Activated CD4-positive, alpha-beta memory T cell treated with anti-CD3 and anti-CD28 coated beads for 36 hours (primary cell): Measurements from ENCODE around the gene WNT4. TPM values are rescaled to one million over a fixed set of nuclear protein-coding genes. Genes with fewer than 3 reads are reported as not detected.

ENCODE experiments used
- CTCF ChIA-PET: fragments of 350-600 bp; sonication (Branson Sonifier 250); formaldehyde crosslinking; loops from one replicate; lab custom pipeline; 2021; ENCODE audit warnings: antibody characterized with exemption, inconsistent platforms; lab: Charles Lee
- POLR2A ChIA-PET: fragments of 350-600 bp; sonication (Branson Sonifier 250); formaldehyde crosslinking; loops from one replicate; lab custom pipeline; 2021; ENCODE audit warnings: antibody characterized with exemption; lab: Charles Lee
- DNase-seq: peaks from one replicate; pipeline ENCODE4 v3.0.0-alpha.2; 2020
- H3K27ac Mint-ChIP-seq: one replicate; pipeline ENCODE4 v1.8.0; 2021; ENCODE audit warnings: mixed read lengths
- H3K27me3 Mint-ChIP-seq: one replicate; pipeline ENCODE4 v1.8.0; 2021; ENCODE audit warnings: mixed read lengths
- H3K36me3 Mint-ChIP-seq: one replicate; pipeline ENCODE4 v1.8.0; 2021; ENCODE audit warnings: mixed read lengths
- H3K4me1 Mint-ChIP-seq: one replicate; pipeline ENCODE4 v1.8.0; 2021; ENCODE audit warnings: low read depth, mixed read lengths
- H3K4me3 Mint-ChIP-seq: one replicate; pipeline ENCODE4 v1.8.0; 2021; ENCODE audit warnings: mild to moderate bottlenecking, mixed read lengths
- H3K9me3 Mint-ChIP-seq: one replicate; pipeline ENCODE4 v1.8.0; 2021; ENCODE audit warnings: mixed read lengths
- intact Hi-C: fragments of 100-400 bp; cut with micrococcal nuclease; formaldehyde crosslinking; loops from one replicate; pipeline ENCODE4 v1.15.1; 2023
- total RNA-seq, 2 experiments: library from RNA; stranded (reverse); gene quantifications; one replicate each; pipeline ENCODE4 v1.2.3, GENCODE V29; 2021

WNT4 gene
- total RNA-seq, 2 experiments from 2014 or later: not detected

DNA sequence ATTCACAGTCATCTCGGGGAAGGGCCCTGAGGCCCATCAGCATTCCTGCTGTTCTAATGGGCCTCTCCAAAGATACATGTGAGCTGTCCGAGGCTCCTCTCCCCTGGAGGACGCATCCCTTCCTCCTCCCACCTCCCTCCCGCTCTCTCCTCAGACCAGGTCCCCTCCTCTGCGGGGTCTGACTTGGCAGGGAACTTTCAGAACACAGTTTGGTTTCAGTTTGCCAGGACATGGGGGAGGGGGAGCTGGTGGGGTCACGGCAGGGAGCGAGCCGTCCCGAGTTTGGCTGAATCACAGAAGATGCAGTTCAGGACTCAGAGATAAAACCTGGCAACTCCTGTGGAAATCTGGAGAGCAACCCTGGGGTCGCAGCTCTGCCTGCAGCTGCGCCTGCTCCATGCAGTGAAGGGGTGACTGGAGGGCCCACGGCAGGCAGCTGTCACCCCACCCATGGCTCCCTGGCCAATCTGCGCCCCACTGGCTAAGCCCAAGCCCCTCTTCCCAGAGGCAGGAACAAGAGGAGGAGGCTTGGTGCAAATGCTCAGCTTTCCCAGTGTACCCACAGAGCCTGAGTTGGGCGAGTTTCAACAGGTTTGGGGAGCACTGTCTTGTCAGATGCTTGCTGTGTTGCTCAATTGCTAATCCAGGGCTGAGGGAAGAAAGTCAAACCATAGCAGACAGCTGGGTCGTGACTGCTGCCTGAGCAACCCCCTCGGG, 5.7 kb downstream of the WNT4 start:
- no peak overlapping the region for H3K4me3 Mint-ChIP-seq
- CTCF ChIA-PET: no interaction called here
- no peak for DNase-seq
- H3K9me3 Mint-ChIP-seq: no peaks in the 10 kb centered on the region
- H3K36me3 Mint-ChIP-seq: no peaks in the 10 kb centered on the region
- H3K4me1 Mint-ChIP-seq: peaks cover 2% of the 10 kb centered on the region
- intact Hi-C loops: no loop called here
- POLR2A ChIA-PET: no interaction called here
- peaks cover 17% of the 10 kb centered on the region for H3K27me3 Mint-ChIP-seq
- no peak overlapping the region for H3K27ac Mint-ChIP-seq

DNA sequence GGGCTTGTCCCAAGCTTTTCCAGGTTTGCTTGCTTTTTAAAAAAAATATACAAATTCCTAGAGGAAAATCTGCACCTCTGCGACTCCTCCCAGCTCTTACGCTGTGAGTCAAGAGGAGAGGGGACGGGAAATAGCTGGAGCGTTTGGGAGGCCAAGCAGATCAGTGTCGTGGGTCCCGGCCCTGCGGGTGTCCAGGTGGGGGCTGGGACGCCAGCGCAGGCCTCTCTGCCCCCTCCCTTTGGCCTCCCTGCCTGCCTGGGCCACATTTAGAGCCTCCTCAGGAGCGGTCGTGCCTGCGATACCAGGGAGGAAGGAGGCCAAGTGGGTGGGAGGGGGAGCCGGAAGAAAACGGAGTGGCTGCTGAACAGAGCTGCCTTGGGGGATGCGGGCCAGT, 9.0 kb downstream of the WNT4 start:
- Mint-ChIP-seq H3K4me1 (no peaks in the 10 kb centered on the region), H3K36me3 (no peaks in the 10 kb centered on the region), H3K9me3 (no peaks in the 10 kb centered on the region), H3K27ac (no peak overlapping the region), H3K4me3 (no peak overlapping the region), H3K27me3 (no peaks in the 10 kb centered on the region)
- POLR2A ChIA-PET: no interaction called here
- CTCF ChIA-PET: interaction anchor here (0.6 to 4.3 kb wide), 3 partner anchors 283 to 451 kb away, joined by 3 to 30 read pairs (median 3); no protein-coding TSS in a partner anchor
- DNase-seq: no peak
- intact Hi-C loops: no loop called here

DNA sequence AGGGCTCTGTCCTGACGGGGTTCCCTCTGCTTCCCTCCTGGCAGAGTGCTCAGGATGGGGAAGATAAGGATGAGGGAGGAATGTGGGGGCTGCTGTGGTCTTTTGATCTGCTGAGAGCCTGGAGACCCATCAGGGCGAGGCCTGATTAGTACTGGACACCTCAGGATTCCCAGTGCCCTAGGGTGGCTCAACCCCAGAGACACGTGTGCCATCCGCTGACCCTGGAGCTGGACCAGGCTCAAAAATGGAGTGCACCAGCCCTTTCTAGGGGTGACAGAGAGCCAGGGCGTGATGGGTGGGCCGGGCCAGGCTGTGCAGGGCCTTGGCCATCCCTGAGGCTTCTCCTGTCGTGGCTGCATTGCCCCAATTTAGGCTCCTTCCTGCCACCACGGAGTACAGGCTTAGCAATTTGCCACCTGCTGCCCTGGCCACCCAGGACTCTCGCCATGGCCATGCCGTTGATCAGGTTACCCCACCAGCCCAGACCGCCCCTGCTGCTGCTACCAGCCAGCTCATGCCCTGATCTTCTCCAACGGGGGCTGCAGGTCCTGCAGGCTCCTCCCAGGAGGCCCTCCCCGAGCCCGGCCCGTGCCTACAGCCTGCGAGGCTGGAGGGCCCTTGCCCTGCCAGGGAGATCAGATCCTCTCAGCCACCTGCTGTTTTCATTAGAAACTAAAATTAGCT, 9.5 kb downstream of the WNT4 start:
- intact Hi-C loops: no loop called here
- ChIA-PET POLR2A (no interaction called here), CTCF (interaction anchor here (1.1 to 4.3 kb wide), 3 partner anchors 10 to 375 kb away, joined by 3 to 30 read pairs (median 3); no protein-coding TSS in a partner anchor)
- Mint-ChIP-seq H3K36me3 (no peaks in the 10 kb centered on the region), H3K9me3 (no peaks in the 10 kb centered on the region), H3K27ac (no peak overlapping the region), H3K4me1 (no peaks in the 10 kb centered on the region), H3K4me3 (no peak overlapping the region), H3K27me3 (no peaks in the 10 kb centered on the region)
- no peak for DNase-seq

DNA sequence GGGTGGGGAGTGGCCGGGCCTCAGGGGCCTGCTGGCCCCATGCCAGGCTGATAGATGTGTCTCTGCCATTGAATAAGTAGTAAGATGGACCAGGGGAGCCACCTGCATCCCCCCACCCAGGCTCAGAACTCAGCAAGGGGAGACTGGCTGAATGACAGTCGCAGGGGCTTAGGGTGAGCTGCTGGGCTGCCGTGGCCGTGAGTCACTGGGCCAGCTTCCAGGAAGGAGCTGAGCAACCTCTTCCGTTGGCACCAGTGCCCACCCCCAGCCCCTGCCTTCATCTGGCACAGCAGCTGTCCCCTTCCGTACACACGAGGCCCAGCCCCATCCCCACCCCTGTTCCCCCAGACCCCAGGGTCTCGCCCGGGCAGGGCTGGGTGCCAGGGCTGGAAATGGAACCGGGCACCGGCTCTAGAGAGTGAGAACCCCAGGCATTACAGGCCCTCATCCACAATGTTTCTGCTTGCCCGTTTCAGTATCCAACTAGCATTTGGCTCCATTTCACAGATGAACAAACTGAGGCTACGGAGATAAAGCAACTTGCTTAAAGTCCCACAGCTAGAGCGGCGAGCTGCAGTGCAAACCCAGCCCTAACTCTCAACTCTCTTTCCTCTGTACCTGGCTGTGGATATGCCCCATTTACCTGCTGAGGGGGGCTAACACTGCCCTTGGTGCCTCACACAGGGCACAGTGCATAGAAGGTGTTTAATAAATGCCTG, 10.2 kb downstream of the WNT4 start:
- Mint-ChIP-seq H3K4me3 (no peak overlapping the region), H3K36me3 (no peaks in the 10 kb centered on the region), H3K27ac (no peak overlapping the region), H3K4me1 (no peaks in the 10 kb centered on the region), H3K9me3 (no peaks in the 10 kb centered on the region), H3K27me3 (no peaks in the 10 kb centered on the region)
- intact Hi-C loops: loop anchor here (1.0 kb wide), 1 partner anchor 144 kb away; no protein-coding TSS in a partner anchor
- DNase-seq: no peak
- POLR2A ChIA-PET: no interaction called here
- CTCF ChIA-PET: interaction anchor here (0.6 to 4.3 kb wide), 7 partner anchors 9 to 509 kb away, joined by 3 to 30 read pairs (median 3); no protein-coding TSS in a partner anchor

GRCh38 chr1:22131875-22132486, 10.9 kb downstream of the WNT4 start:
- intact Hi-C loops: loop anchor here (1.0 to 2.0 kb wide), 2 partner anchors 144 to 285 kb away; no protein-coding TSS in a partner anchor
- DNase-seq: peak; percentile 67
- Mint-ChIP-seq H3K27me3 (no peaks in the 10 kb centered on the region), H3K27ac (no peak overlapping the region), H3K4me1 (no peaks in the 10 kb centered on the region), H3K9me3 (no peaks in the 10 kb centered on the region), H3K4me3 (no peak overlapping the region), H3K36me3 (no peaks in the 10 kb centered on the region)
- ChIA-PET POLR2A (no interaction called here), CTCF (interaction anchor here (0.6 to 4.3 kb wide), 10 partner anchors 9 to 510 kb away, joined by 3 to 30 read pairs (median 4); no protein-coding TSS in a partner anchor)

DNA sequence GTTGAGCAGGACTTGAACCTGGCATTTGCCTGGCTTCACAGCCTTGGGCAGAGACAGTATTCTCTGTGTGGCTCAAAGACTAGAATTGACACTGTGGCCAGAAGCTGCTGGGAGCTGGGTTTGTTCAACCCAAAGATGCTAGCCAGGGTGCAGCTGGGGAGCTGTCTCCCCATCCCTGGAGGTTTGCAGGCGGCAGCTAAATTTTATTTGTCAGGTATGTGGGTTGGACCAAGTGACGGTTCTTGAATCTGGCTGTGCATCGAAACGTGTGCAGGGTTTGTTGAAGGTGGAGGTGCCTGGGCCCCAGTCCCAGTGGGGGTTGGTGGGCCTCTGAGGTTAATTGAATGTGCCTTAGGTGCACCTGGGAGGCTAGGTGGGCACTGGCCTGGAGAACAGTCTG, 11.8 kb downstream of the WNT4 start:
- no peak for DNase-seq
- H3K27me3 Mint-ChIP-seq: no peaks in the 10 kb centered on the region
- H3K9me3 Mint-ChIP-seq: no peaks in the 10 kb centered on the region
- H3K27ac Mint-ChIP-seq: no peak overlapping the region
- no peak overlapping the region for H3K4me3 Mint-ChIP-seq
- no peaks in the 10 kb centered on the region for H3K36me3 Mint-ChIP-seq
- ChIA-PET POLR2A (no interaction called here), CTCF (interaction anchor here (0.9 to 4.3 kb wide), 8 partner anchors 9 to 511 kb away, joined by 3 to 30 read pairs (median 4); no protein-coding TSS in a partner anchor)
- no peaks in the 10 kb centered on the region for H3K4me1 Mint-ChIP-seq
- intact Hi-C loops: loop anchor here (2.0 kb wide), 1 partner anchor 286 kb away; no protein-coding TSS in a partner anchor

DNA sequence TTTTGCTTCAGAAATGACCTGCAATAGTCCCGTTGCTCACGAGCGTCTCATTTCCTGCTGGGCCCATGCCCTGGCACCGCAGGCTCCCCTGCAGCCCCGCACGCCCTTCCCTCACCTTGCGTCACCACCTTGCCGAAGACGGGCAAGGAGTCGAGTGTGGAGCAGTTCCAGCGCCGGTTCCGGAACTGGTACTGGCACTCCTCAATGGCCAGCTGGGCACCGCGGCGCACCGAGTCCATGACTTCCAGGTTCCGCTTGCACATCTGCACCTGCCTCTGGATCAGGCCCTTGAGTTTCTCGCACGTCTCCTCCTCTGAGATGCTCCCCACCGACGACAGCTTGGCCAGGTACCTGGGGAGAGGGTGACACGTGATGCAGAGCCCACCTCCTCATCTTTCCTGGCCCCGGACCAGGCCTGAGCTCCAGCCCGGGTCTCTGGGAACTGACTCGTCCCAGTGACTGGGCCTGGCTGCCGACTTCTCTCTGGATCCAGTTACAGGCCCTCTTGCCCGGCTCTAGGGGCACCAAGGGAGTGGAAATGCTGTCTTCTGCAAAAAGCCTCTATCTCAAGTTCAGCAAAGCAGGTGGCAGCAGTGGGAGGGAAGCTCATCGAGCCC, 13.3 kb downstream of the WNT4 start:
- Mint-ChIP-seq H3K36me3 (no peaks in the 10 kb centered on the region), H3K9me3 (no peaks in the 10 kb centered on the region), H3K27ac (no peak overlapping the region), H3K4me3 (no peak overlapping the region), H3K4me1 (no peaks in the 10 kb centered on the region), H3K27me3 (no peaks in the 10 kb centered on the region)
- DNase-seq: no peak
- intact Hi-C loops: loop anchor here (2.0 kb wide), 1 partner anchor 287 kb away; no protein-coding TSS in a partner anchor
- CTCF ChIA-PET: interaction anchor here (1.8 kb wide), 1 partner anchor 287 kb away, joined by 4 read pairs; no protein-coding TSS in a partner anchor
- POLR2A ChIA-PET: no interaction called here

DNA sequence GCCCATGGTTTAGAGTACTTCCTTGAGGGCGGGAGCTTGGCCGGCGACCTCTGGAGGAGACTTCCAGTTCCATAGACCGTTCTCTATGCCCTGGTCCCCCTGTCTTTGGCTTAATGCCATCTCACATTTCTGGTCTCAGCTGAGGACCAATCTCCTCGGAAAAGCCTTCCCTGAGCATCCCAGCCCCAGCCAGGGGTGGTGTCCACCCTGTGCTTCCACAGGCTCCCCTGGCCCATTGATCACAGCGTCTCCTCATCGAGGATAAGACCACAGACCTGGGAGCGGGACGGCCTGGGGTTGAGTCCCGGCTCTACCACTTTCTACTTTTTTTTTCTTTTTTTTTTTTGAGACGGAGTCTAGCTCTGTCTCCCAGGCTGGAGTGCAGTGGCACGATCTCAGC, 14.5 kb downstream of the WNT4 start:
- no peak overlapping the region for H3K4me3 Mint-ChIP-seq
- intact Hi-C loops: no loop called here
- DNase-seq: no peak
- CTCF ChIA-PET: interaction anchor here (1.8 kb wide), 1 partner anchor 288 kb away, joined by 4 read pairs; no protein-coding TSS in a partner anchor
- H3K9me3 Mint-ChIP-seq: no peaks in the 10 kb centered on the region
- no peak overlapping the region for H3K27ac Mint-ChIP-seq
- no peaks in the 10 kb centered on the region for H3K36me3 Mint-ChIP-seq
- POLR2A ChIA-PET: no interaction called here
- no peaks in the 10 kb centered on the region for H3K27me3 Mint-ChIP-seq
- no peaks in the 10 kb centered on the region for H3K4me1 Mint-ChIP-seq

- no peaks in the 10 kb centered on the region for H3K27me3 Mint-ChIP-seq
- no peak overlapping the region for H3K27ac Mint-ChIP-seq
Measured at GRCh38 chr1:22127731-22128130, 15.2 kb downstream of the WNT4 start.

GRCh38 chr1:22127248-22127647, 15.6 kb downstream of the WNT4 start:
- POLR2A ChIA-PET: no interaction called here
- H3K36me3 Mint-ChIP-seq: no peaks in the 10 kb centered on the region
- intact Hi-C loops: no loop called here
- H3K27me3 Mint-ChIP-seq: no peaks in the 10 kb centered on the region
- no peak overlapping the region for H3K27ac Mint-ChIP-seq
- CTCF ChIA-PET: no interaction called here
- no peak overlapping the region for H3K4me3 Mint-ChIP-seq
- DNase-seq: no peak
- H3K9me3 Mint-ChIP-seq: no peaks in the 10 kb centered on the region
- no peaks in the 10 kb centered on the region for H3K4me1 Mint-ChIP-seq

More at GRCh38 chr1:22127731-22128130, 15.2 kb downstream of the WNT4 start:
- H3K4me3 Mint-ChIP-seq: no peak overlapping the region
- no peak for DNase-seq
- no peaks in the 10 kb centered on the region for H3K36me3 Mint-ChIP-seq
- POLR2A ChIA-PET: no interaction called here
- intact Hi-C loops: no loop called here
- H3K9me3 Mint-ChIP-seq: no peaks in the 10 kb centered on the region
- CTCF ChIA-PET: no interaction called here
- no peaks in the 10 kb centered on the region for H3K4me1 Mint-ChIP-seq

DNA sequence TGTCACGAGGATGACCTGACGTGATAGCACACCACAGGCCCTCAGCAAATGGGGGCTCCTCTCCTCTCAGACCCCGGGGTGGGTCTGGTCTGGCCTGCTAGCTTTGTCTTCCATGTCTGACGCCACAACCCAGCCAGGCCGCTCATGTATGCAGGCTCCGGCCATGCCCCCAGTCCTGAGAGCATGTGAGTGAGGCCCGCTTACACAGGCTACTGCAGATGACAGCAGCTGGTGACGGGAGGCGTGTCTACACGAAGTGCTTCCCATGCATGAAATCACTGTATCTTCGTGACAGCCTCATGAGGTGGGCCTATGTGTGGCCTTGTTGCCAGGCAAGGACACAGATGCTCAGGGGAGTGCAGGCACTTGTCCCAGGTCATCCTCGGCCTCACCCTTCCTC, 16.4 kb downstream of the WNT4 start:
- no peak overlapping the region for H3K4me3 Mint-ChIP-seq
- H3K27ac Mint-ChIP-seq: no peak overlapping the region
- ChIA-PET CTCF (no interaction called here), POLR2A (no interaction called here)
- no peak for DNase-seq
- H3K36me3 Mint-ChIP-seq: no peaks in the 10 kb centered on the region
- H3K4me1 Mint-ChIP-seq: no peaks in the 10 kb centered on the region
- no peaks in the 10 kb centered on the region for H3K9me3 Mint-ChIP-seq
- intact Hi-C loops: no loop called here
- no peaks in the 10 kb centered on the region for H3K27me3 Mint-ChIP-seq
